GM12878 (cell line): ENCODE measurements around the gene NKD1. TPM values are rescaled to one million over a fixed set of nuclear protein-coding genes. Genes with fewer than 3 reads are reported as not detected.

Experiments
- ATAC-seq: fragments of 200-7000 bp; cut with Tn5 transposase; 3 replicates; pipeline ENCODE4 v1.9.1; 2020; ENCODE audit warnings: mild to moderate bottlenecking, moderate library complexity
- BruUV-seq: library from RNA; stranded (reverse); fragments of 400-500 nt; replicated peaks from 2 replicates; lab custom pipeline; 2021; lab: Mats Ljungman, UMichigan
- CTCF ChIA-PET: fragments of 300-600 bp; sonication (Branson Sonifier 250); formaldehyde crosslinking; extraction: SDS; loops from one replicate; lab custom pipeline; 2021; ENCODE audit warnings: inconsistent platforms; lab: Yijun Ruan, JAX
- POLR2A ChIA-PET: fragments of 350-600 bp; formaldehyde crosslinking; extraction: SDS; loops from one replicate; lab custom pipeline; 2021; ENCODE audit warnings: inconsistent platforms; lab: Charles Lee
- RAD21 ChIA-PET: fragments of 300-600 bp; sonication (Branson Sonifier 250); formaldehyde crosslinking; loops from one replicate; lab custom pipeline; 2023; ENCODE audit warnings: antibody characterized with exemption; ENCODE audit not compliant: unreplicated experiment; lab: Charles Lee
- SMC1A ChIA-PET: fragments of 300-600 bp; sonication (Branson Sonifier 250); formaldehyde crosslinking; loops from one replicate; lab custom pipeline; 2023; ENCODE audit not compliant: unreplicated experiment, uncharacterized antibody; lab: Charles Lee
- DNase-seq: peaks from one replicate; pipeline ENCODE4 v3.0.0-alpha.2; 2011; ENCODE audit warnings: low read depth, low spot score
- FAIRE-seq: peaks from 3 replicates; lab custom pipeline; 2011; peaks lifted over from hg19 to GRCh38; lab: Jason Lieb, UNC
- H2AFZ ChIP-seq: 2 replicates; pipeline ENCODE4 v1.6.0; 2011; ENCODE audit warnings: low read depth, low read length, control low read depth; ENCODE audit not compliant: control insufficient read depth
- H3K27ac ChIP-seq: 2 replicates; pipeline ENCODE4 v1.5.1; 2011; ENCODE audit warnings: control low read depth; ENCODE audit not compliant: control insufficient read depth, insufficient read depth
- H3K27me3 ChIP-seq, 2 experiments: replicated peaks in 1 of 2; 2 replicates each; pipeline versions ENCODE4 v1.6.0 to v1.6.1; 2011; ENCODE audit warnings: low read length in 1 of 2; ENCODE audit not compliant: control insufficient read depth in 2 of 2, insufficient read depth in 2 of 2
- H3K36me3 ChIP-seq, 2 experiments: 2 replicates each; pipeline ENCODE4 v1.5.1; 2011; ENCODE audit warnings: low read length in 1 of 2; ENCODE audit not compliant: control insufficient read depth in 2 of 2, insufficient read depth in 2 of 2
- H3K4me1 ChIP-seq: 2 replicates; pipeline ENCODE4 v1.6.1; 2011; ENCODE audit warnings: mild to moderate bottlenecking, low read length, moderate library complexity, mixed read lengths; ENCODE audit not compliant: control insufficient read depth, insufficient read depth
- H3K4me2 ChIP-seq: 2 replicates; pipeline ENCODE4 v1.6.0; 2011; ENCODE audit warnings: control low read depth; ENCODE audit not compliant: control insufficient read depth, insufficient read depth
- H3K4me3 ChIP-seq: fragments of 200-600 bp; sonication (generic); 2 replicates; pipeline ENCODE4 v1.5.1; 2016
- H3K79me2 ChIP-seq: 2 replicates; pipeline ENCODE4 v1.6.0; 2011; ENCODE audit warnings: low read length; ENCODE audit not compliant: control insufficient read depth, insufficient read depth
- H3K9ac ChIP-seq: 2 replicates; pipeline ENCODE4 v1.8.0; 2011; ENCODE audit warnings: low read length, control low read depth, mixed read lengths; ENCODE audit not compliant: control insufficient read depth, insufficient read depth
- H3K9me3 ChIP-seq: replicated peaks from 3 replicates; pipeline ENCODE4 v1.5.1; 2011; ENCODE audit warnings: mild to moderate bottlenecking, low read length; ENCODE audit not compliant: control insufficient read depth, insufficient read depth
- H4K20me1 ChIP-seq: 2 replicates; pipeline ENCODE4 v1.6.0; 2011; ENCODE audit not compliant: control insufficient read depth, insufficient read depth
- ASH2L ChIP-seq: fragments of 300-600, 200-600 bp; sonication (generic); IDR thresholded peaks from 2 replicates; pipeline ENCODE4 v1.6.1; 2017; ENCODE audit warnings: low read depth, mild to moderate bottlenecking, borderline replicate concordance
- KDM1A ChIP-seq: fragments of 200-600 bp; sonication (generic); IDR thresholded peaks from 2 replicates; pipeline ENCODE4 v1.6.1; 2016; ENCODE audit warnings: borderline replicate concordance
- POLR2A ChIP-seq: IDR thresholded peaks from 2 replicates; pipeline ENCODE4 v1.6.1; 2011; ENCODE audit warnings: low read depth, mild to moderate bottlenecking, low read length
- RAD21 ChIP-seq: IDR thresholded peaks from 2 replicates; pipeline ENCODE4 v1.6.1; 2011; ENCODE audit warnings: mild to moderate bottlenecking, low read depth, low read length, moderate library complexity; ENCODE audit not compliant: insufficient read depth
- RCOR1 ChIP-seq: conservative IDR thresholded peaks from 2 replicates; pipeline ENCODE4 v1.6.1; 2012; ENCODE audit warnings: low read depth, low read length, improper control_type of control experiment
- SREBF1 ChIP-seq: IDR thresholded peaks from 2 replicates; pipeline ENCODE4 v1.6.1; 2012; ENCODE audit warnings: mild to moderate bottlenecking, low read length
- SREBF2 ChIP-seq: IDR thresholded peaks from 2 replicates; pipeline ENCODE4 v1.6.1; 2012; ENCODE audit warnings: mild to moderate bottlenecking, low read length
- TCF3 ChIP-seq: IDR thresholded peaks from 2 replicates; pipeline ENCODE4 v1.6.1; 2012; ENCODE audit warnings: low read depth, mild to moderate bottlenecking, low read length, borderline replicate concordance; ENCODE audit not compliant: insufficient read depth
- WGBS: methylation state at CpG from one replicate; pipeline ENCODE4 v1.1.6; 2016; ENCODE audit warnings: low lambda C conversion rate; ENCODE audit not compliant: insufficient replicate concordance, insufficient coverage; ENCODE audit errors: missing lambda C conversion rate; 5-methylcytosine and 5-hydroxymethylcytosine counted together
- in situ Hi-C: fragments of 300-500 bp; cut with MboI; formaldehyde crosslinking; loops from 9 replicates; pipeline ENCODE4 v1.14.3; 2018; ENCODE audit warnings: mixed read lengths
- intact Hi-C: fragments of 100-400 bp; cut with micrococcal nuclease; formaldehyde crosslinking; loops from one replicate; pipeline ENCODE4 v1.14.2; 2022; ENCODE audit not compliant: unreplicated experiment
- polyA plus RNA-seq, 11 experiments: library from polyadenylated mRNA; depleted of rRNA in 4 of 11; unstranded in 6 of 11; stranded (reverse) in 5 of 11; fragments of >200 nt; fragmentation: Nextera tagmentation in 4 of 11; fragmentation: Illumina TruSeq in 1 of 11; extraction: Ambion mirVana in 4 of 11; extraction: Trizol in 1 of 11; gene quantifications; 1 replicate in 1 of 11; 2 replicates in 10 of 11; pipeline versions ENCODE4 v1.2.1 to v1.2.3, GENCODE V29; 2011 to 2016; ENCODE audit warnings: inconsistent platforms in 2 of 11, missing spikeins in 2 of 11, low read depth in 1 of 11
- total RNA-seq, 4 experiments: library from RNA; depleted of rRNA in 3 of 4; stranded (reverse); fragments of >200 nt in 3 of 4; fragmentation: Illumina TruSeq in 1 of 4; extraction: Trizol in 1 of 4; gene quantifications; 2 replicates each; pipeline versions ENCODE4 v1.2.1 to v1.2.3, GENCODE V29; 2013 to 2021
- TF ChIP-seq, protein P1 (sequence below): IDR thresholded peaks from 2 replicates; pipeline ENCODE4 v1.6.1; 2011; ENCODE audit warnings: low read depth, mild to moderate bottlenecking, low read length, moderate library complexity, borderline replicate concordance; ENCODE audit errors: extremely low read depth

Gene NKD1
- total and polyA plus RNA-seq, 10 of the 15 experiments (the other 5 are each of a cell fraction or from before 2014, with no cell fraction given) = under 0.01 to 0.49 (median 0.04) TPM; not detected in 2

DNA sequence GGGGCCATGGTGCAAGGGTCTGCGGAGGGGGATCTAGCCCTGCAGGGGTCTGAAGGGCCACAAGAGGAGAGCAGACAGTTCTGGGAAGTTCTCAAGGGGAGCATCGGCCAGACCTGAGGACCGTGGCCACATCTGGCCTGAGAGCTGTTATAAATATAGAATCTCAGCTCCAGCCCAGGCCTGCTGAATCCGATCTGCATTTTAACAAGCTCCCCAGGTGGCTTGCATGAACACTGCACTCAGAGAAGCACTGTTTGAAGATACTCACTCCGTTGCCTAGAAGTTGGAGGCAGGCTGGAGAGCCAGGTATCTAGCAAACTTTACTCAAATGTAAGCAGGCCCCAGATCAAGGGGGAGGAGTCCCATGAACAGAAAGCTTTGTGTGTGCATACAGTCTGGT, 61.3 kb downstream of the NKD1 start:
- FAIRE-seq (no peak), ATAC-seq (peak; percentile 13; the same call in 2 of the 3 replicates)
- in situ Hi-C loops = no loop called here

DNA sequence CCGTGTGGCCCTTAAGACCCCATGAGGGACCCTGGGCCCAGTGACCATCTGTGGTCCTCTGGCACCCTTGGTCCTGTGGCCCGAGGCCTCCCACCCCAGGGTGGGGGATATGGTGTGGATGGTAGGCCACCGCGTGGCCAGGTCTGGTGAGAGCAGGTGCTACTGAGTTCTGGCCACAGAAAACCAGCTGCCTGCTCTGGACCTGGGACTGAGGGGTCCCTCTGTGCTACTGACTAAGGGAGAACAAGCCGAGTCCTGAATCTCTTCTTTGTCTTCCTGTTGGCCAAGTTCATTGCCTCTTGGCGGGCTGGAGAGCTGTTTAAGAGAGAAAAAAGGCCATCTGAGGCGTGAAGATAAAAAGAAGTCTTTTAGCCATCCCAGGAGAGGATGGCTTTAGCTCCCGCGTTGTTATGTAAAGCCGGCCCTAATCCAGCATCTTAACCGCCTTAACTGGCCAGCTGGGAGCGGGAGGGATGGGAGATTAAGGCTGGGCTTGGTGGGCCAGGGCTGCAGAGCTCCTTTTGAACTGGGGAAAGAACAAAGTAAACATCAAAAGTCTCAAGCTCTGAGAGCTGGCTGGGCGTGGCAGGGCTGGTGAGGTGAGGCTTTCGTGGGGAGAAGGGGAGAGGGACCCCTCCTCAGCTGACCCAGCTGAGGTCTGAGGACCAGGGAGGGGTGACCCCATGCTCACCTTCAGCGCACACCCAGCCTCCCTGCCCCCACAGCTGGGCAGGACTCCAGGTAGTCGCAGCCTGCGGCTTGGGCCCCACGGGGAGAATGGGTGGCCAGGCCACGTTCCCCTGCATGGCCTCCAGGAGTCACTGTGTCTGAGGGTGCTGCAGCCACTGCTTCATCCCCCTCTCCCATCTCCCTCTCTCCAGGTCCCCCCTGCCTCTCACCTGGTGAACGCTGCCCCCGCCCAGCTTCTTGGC, 62.4 kb downstream of the NKD1 start:
- Histone ChIP-seq H3K4me2 (no peak overlapping the region), H3K4me3 (no peak overlapping the region), H2AFZ (no peak overlapping the region), H4K20me1 (no peaks in the 10 kb centered on the region), H3K4me1 (peaks cover 3% of the 10 kb centered on the region; the same call in 1 of the 2 replicates), H3K27ac (no peak overlapping the region), H3K9ac (no peak overlapping the region), H3K79me2 (no peaks in the 10 kb centered on the region), H3K36me3 (no peaks in the 10 kb centered on the region), H3K9me3 (no peaks in the 10 kb centered on the region), H3K27me3 (no peaks in the 10 kb centered on the region)
- TF ChIP-seq, protein P1, sequence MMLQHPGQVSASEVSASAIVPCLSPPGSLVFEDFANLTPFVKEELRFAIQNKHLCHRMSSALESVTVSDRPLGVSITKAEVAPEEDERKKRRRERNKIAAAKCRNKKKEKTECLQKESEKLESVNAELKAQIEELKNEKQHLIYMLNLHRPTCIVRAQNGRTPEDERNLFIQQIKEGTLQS = no peak
- peak; percentile 20; the same call in 1 of the 2 replicates for TF ChIP-seq RAD21
- TF ChIP-seq SREBF2 = no peak
- no peak for TF ChIP-seq POLR2A
- TF ChIP-seq KDM1A = no peak
- no peak for TF ChIP-seq TCF3
- TF ChIP-seq ASH2L = no peak
- no peak for TF ChIP-seq RCOR1
- ChIA-PET CTCF (interaction anchor here (0.8 to 3.3 kb wide), 7 partner anchors 20 to 196 kb away, joined by 3 to 14 read pairs (median 3); no protein-coding TSS in a partner anchor), RAD21 (interaction anchor here (0.9 to 1.2 kb wide), 4 partner anchors 22 to 196 kb away, joined by 3 to 4 read pairs (median 4); no protein-coding TSS in a partner anchor), POLR2A (no interaction called here), SMC1A (interaction anchor here (1.1 to 1.4 kb wide), 5 partner anchors 15 to 166 kb away, joined by 3 to 4 read pairs (median 3); no protein-coding TSS in a partner anchor)
- no peak for FAIRE-seq
- peak; percentile 29; the same call in 1 of the 3 replicates for ATAC-seq
- in situ Hi-C loops (no loop called here), intact Hi-C loops (no loop called here)
- no TSS peak for BruUV-seq
- no peak for DNase-seq
- 58% methylated on average over 21 of the region's 21 CpGs for WGBS

More for the DNA sequence above, 61.3 kb downstream of the NKD1 start:
- WGBS = 24% methylated on average over 5 of the region's 5 CpGs
- H3K4me1 ChIP-seq = peaks cover 3% of the 10 kb centered on the region; the same call in 1 of the 2 replicates
- POLR2A ChIA-PET = no interaction called here
- SMC1A ChIA-PET = interaction anchor here (1.4 kb wide), 2 partner anchors 16 to 58 kb away, joined by 3 to 4 read pairs; no protein-coding TSS in a partner anchor
- H3K9me3 ChIP-seq = no peaks in the 10 kb centered on the region
- CTCF ChIA-PET = interaction anchor here (0.9 to 3.3 kb wide), 3 partner anchors 56 to 197 kb away, joined by 3 to 14 read pairs (median 5); no protein-coding TSS in a partner anchor
- H4K20me1 ChIP-seq = no peaks in the 10 kb centered on the region
- no TSS peak for BruUV-seq
- intact Hi-C loops = no loop called here
- H3K4me3 ChIP-seq = no peak overlapping the region
- H3K4me2 ChIP-seq = no peak overlapping the region
- no peaks in the 10 kb centered on the region; a peak in 1 of 4 replicates for H3K27me3 ChIP-seq
- TF ChIP-seq SREBF1 = no peak
- DNase-seq = no peak
- no peak overlapping the region for H3K27ac ChIP-seq
- H3K36me3 ChIP-seq = no peaks in the 10 kb centered on the region
- H3K79me2 ChIP-seq = no peaks in the 10 kb centered on the region
- no peak overlapping the region for H3K9ac ChIP-seq
- RAD21 ChIA-PET = interaction anchor here (1.2 kb wide), 2 partner anchors 21 to 137 kb away, joined by 3 to 4 read pairs; no protein-coding TSS in a partner anchor
- H2AFZ ChIP-seq = no peak overlapping the region
